Sigmoid colon (tissue), 3 donors: ENCODE measurements around the gene USF1.

Experiments
- POLR2A ChIP-seq, 2 donors: fragments of 450-650 bp; IDR thresholded peaks; one replicate each; pipeline ENCODE4 v1.6.1; 2016; ENCODE audit warnings: antibody characterized with exemption in 2 of 2, mild to moderate bottlenecking in 2 of 2, moderate library complexity in 2 of 2
- TF ChIP-seq, protein P1 (sequence below), 4 experiments: fragments of 450-650 bp in 3 of 4; fragments of 200-600 bp in 1 of 4; IDR thresholded peaks; one replicate each; pipeline ENCODE4 v1.5.1; 2016 to 2019; ENCODE audit warnings: antibody characterized with exemption in 4 of 4, mild to moderate bottlenecking in 3 of 4, moderate library complexity in 2 of 4

DNA sequence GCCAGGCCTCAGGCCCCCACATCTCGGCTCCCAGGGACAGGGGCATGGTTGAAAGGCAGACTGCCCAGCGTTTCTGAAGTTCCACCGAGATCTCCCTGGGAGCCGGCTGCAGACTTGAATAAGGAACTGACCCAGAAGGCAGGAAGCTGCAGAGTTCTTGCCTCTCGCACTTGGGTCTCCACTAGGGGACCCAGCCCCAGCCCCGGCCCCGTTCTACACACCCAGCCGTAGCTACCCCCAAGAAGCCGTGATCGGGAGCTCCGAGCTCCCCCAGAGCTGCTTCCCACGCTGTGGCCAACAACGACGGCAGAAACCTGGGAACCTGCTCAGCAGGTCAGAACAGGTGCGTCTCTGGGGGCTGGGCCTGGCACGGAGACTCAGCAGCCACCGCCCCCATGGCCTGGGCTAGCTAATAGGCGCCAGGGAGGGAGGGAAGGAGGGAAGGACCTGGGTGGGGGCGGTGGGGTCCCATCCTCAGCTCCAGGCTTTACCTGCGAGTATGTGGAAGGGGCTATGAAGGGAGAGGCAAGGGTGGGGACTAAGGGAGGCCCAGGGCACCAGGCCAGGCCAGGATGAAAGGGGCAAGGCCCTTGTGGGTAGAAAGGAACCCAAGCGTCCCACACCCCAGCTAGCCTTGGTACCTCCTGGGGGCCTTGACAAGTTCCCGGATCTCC lies 43.6 kb upstream of the USF1 start, which contains the start of gene NECTIN4:
- TF ChIP-seq, protein P1, sequence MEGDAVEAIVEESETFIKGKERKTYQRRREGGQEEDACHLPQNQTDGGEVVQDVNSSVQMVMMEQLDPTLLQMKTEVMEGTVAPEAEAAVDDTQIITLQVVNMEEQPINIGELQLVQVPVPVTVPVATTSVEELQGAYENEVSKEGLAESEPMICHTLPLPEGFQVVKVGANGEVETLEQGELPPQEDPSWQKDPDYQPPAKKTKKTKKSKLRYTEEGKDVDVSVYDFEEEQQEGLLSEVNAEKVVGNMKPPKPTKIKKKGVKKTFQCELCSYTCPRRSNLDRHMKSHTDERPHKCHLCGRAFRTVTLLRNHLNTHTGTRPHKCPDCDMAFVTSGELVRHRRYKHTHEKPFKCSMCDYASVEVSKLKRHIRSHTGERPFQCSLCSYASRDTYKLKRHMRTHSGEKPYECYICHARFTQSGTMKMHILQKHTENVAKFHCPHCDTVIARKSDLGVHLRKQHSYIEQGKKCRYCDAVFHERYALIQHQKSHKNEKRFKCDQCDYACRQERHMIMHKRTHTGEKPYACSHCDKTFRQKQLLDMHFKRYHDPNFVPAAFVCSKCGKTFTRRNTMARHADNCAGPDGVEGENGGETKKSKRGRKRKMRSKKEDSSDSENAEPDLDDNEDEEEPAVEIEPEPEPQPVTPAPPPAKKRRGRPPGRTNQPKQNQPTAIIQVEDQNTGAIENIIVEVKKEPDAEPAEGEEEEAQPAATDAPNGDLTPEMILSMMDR (IDR thresholded peaks at IDR 0.05) = no peak
- TF ChIP-seq POLR2A (IDR thresholded peaks at IDR 0.05) = no peak
